ENCODE measurements around the gene GSE1.

GSE1 gene

GRCh38 chr16:85622683-85623082 is 9.6 kb downstream of the GSE1 start:
- peak; percentile 41 for DNase-seq

- DNase-seq, result no peak
These were observed 10.1 kb downstream of the GSE1 start for GRCh38 chr16:85623250-85623649.

DNA sequence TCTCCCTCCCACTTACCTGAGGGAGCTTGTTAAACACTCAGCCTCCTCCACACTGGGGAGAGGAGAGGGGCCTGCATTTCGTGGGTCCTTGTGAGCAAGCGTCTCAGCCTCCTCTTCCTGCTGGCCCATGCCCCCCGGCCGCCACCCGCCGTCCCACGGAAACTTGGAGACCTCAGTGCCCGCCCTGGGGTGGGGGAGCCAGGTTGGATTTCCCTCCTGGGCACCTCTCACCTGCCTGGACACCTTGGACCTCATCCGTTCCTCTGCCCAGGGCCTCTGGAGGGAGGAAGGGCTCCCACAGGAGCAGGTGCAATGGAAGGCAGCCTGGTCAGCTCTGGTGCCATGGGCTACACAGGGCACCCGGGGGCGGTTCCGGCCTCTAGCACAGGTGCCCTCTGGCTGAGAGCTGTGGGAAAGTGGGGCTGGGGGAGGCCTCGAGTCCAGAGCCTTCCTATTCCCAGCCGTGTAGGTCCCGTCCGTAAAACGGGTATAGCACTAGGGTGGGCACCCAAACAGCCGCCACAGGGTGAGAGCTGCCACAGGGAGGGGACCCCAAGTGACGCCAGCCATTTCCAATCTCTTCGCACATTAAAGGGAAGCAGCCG is 11.0 kb downstream of the GSE1 start:
- DNase-seq, result no peak

GRCh38 chr16:85624646-85625045 is 11.5 kb downstream of the GSE1 start:
- no peak for DNase-seq

- DNase-seq, result no peak
These were observed 11.9 kb downstream of the GSE1 start for GRCh38 chr16:85625053-85625452.

- DNase-seq, result no peak
These were observed 12.5 kb downstream of the GSE1 start for GRCh38 chr16:85625485-85626117.

- DNase-seq, result no peak
These were observed 13.3 kb downstream of the GSE1 start for GRCh38 chr16:85626191-85626981.

DNA sequence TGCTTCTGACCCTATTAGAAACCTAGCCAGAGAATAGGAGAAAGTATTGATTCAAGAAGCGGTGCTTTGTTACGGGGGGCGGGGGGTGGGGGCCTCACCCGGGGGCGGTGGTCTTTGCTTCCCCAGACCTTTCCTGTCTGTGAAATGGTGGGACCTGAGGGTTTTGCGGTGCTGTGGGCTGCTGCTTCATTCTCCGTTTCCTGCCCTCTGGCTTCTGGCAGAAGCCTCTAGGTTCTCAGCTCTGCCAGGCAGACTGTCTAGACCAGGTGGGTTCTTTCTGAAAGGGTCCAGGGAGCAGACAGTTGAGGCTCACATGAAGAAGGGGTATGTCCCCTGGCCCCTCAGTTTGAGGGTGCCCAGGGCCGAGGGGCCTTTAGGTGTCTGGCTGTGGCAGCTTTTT is 14.0 kb downstream of the GSE1 start:
- DNase-seq, result no peak

DNA sequence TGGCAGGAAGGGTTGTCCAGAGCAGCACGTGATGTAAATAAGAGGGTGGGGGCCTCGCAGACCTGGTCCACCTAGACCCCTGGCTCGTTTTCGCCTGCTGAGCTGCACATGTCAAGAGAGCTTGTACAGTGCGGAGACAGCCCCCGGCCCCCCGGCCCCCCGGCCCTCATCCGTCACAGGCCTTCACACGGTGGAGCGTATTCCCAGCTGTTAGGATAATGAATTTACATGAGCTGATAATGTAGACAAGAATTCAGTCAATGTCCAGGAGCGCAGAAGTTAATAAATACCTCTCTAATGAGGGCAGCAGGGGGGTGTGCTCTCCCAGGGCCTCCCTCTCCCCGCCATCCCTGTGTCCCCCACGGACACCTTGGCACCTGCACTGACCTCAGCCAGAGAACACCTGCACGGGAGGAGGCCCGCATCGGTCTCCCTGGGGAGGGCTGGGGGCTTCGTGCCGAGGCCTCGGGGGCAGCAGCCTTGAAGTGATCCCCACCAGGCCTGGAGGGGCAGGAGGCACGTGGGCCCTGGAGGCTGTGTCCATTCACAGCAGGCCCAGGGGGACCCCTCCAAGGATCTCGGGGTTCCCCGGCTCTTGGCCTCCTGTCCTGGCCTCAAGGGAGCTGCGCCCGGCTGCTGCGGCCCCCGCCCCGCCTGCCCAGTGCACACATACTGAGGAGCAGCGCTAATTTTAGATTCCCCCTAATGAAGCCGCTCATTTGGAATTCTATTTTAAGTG is 14.6 kb downstream of the GSE1 start:
- no peak for DNase-seq

DNA sequence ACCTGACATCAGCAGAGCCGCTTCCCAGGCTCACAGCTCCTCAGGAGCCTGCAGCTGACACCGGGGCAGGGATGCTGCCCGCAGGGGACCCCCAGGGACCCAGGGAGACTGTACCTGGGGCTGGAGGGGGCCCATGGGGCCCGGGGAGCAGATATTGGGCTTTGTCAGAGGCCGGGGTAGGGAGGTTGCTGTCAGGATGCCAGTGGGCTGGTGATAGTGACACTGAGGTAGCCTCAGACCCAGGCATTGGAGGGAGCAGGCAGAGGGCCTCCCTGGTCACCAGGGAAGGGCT is 15.1 kb downstream of the GSE1 start:
- DNase-seq, result no peak

DNA sequence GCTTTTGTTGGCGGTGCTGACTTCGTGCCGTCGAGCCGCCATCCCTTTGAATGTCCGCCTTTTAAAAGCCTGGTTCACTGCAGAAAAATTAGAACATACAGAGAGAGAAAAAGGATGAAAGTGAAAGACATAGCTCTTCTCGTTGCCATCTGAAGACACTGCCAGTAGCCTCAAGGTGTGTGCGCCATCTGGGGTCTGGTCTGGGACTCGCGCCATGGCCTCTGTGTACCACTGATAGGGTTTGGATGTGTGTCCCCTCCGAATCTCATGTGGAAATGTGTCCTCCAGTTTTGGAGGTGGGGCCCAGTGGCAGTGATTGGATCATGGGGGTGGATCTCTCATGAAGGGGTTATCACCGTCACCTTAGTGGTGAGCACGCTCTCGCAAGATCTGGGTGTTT is 15.5 kb downstream of the GSE1 start:
- no peak for DNase-seq

DNA sequence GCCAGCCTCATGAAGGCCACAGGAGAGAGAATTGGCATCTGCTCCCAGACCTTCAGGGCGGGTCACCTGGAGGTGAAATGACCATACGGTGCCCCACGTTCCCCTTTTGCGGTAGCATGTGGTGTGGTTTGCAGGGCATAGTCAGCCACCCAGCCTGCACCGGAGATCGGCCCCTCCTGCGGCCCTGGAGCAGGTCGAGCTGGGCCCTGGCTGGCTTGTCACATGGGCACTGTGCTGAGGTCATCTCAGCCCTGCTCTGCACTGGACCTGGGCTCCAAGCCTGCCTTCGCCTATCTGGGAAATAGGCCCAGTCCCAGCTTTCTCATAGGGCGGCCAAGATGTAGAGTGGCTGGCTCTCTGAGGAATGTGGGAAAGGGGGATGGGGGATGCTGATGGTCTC is 16.2 kb downstream of the GSE1 start:
- no peak for DNase-seq

GRCh38 chr16:85629853-85630252 is 16.7 kb downstream of the GSE1 start:
- no peak for DNase-seq

GRCh38 chr16:85631230-85631629 is 18.1 kb downstream of the GSE1 start:
- no peak for DNase-seq

GRCh38 chr16:85631802-85632393 is 18.8 kb downstream of the GSE1 start:
- no peak for DNase-seq

- no peak for DNase-seq
These were observed 19.8 kb downstream of the GSE1 start for GRCh38 chr16:85632709-85633437.

GRCh38 chr16:85633438-85633743 is 20.3 kb downstream of the GSE1 start:
- no peak for DNase-seq

DNA sequence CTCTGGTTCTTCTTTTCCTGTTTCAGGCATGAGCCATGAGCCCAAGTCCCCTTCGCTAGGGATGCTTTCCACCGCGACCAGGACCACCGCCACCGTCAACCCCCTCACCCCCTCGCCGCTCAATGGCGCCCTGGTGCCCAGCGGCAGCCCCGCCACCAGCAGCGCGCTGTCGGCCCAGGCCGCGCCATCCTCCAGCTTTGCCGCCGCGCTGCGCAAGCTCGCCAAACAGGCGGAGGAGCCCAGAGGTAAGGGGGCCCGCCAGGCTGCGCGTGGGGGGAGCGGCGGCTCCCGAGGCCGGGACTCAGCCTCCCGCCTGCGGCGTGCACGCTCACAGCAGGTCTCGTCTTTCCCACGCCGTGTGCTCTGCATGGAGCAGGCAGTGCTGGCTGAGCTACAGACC is 20.8 kb downstream of the GSE1 start:
- DNase-seq, result no peak

GRCh38 chr16:85634747-85635544 is 21.8 kb downstream of the GSE1 start:
- DNase-seq, result no peak

GRCh38 chr16:85635545-85636140 is 22.5 kb downstream of the GSE1 start:
- no peak for DNase-seq

DNA sequence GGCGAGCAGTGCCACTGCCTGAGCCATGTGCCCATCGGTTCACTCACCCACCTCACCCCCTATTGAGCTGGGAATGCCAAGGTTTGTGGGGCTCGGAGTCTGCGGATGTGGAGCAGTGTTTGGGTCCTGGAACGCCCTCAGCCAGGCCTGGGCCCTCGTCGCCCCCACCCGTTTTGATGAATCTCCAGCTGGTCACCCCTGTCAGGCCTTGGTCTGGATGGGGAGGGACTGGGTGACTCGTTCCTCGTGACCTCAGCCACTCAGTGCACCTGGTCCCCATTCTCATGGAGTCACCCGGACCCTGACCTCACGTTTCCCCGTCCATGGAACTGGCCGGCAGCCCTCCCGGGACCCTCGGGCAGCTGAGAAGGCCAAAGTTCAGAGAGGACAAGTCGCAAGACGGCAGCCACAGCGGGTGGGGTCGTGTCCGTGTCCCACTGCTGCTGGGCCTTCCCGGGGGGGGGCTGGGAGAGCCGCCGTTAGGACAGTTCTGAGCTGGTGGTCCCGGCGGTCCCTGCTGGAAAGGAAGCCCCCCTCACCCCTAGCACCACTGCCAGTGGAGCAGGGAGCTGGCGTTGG is 23.2 kb downstream of the GSE1 start:
- DNase-seq, result no peak
